Transverse colon (tissue), 4 donors: ENCODE data around the gene PPM1B.

ENCODE experiments used
- POLR2A ChIP-seq: fragments of 450-650 bp; IDR thresholded peaks from one replicate; pipeline ENCODE4 v1.6.1; 2016; ENCODE audit warnings: antibody characterized with exemption, mild to moderate bottlenecking, moderate library complexity
- POLR2AphosphoS5 ChIP-seq, 3 donors: sonication (generic); formaldehyde crosslinking; IDR thresholded peaks; one replicate each; pipeline ENCODE4 v1.6.1; 2016; ENCODE audit warnings: antibody characterized with exemption in 3 of 3
- TF ChIP-seq, protein P1 (sequence below), 5 experiments: fragments of 200-600 bp in 3 of 5; fragments of 450-650 bp in 2 of 5; sonication (generic) in 3 of 5; IDR thresholded peaks; 1 replicate in 2 of 5; 2 replicates in 3 of 5; pipeline ENCODE4 v1.5.1; 2016 to 2017; ENCODE audit warnings: antibody characterized with exemption in 5 of 5, inconsistent platforms in 3 of 5, mild to moderate bottlenecking in 2 of 5, moderate library complexity in 1 of 5

- TF ChIP-seq POLR2A (no peak), POLR2AphosphoS5 (IDR thresholded peaks at IDR 0.05) (no peak)
- TF ChIP-seq, protein P1, sequence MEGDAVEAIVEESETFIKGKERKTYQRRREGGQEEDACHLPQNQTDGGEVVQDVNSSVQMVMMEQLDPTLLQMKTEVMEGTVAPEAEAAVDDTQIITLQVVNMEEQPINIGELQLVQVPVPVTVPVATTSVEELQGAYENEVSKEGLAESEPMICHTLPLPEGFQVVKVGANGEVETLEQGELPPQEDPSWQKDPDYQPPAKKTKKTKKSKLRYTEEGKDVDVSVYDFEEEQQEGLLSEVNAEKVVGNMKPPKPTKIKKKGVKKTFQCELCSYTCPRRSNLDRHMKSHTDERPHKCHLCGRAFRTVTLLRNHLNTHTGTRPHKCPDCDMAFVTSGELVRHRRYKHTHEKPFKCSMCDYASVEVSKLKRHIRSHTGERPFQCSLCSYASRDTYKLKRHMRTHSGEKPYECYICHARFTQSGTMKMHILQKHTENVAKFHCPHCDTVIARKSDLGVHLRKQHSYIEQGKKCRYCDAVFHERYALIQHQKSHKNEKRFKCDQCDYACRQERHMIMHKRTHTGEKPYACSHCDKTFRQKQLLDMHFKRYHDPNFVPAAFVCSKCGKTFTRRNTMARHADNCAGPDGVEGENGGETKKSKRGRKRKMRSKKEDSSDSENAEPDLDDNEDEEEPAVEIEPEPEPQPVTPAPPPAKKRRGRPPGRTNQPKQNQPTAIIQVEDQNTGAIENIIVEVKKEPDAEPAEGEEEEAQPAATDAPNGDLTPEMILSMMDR (IDR thresholded peaks at IDR 0.05), result no peak
These were observed 18.2 kb upstream of the PPM1B start for GRCh38 chr2:44150473-44150872.
